Trophoblast cell (in vitro differentiated cells and primary cell): ENCODE measurements around the gene NOP9.
A peak's percentile ranks its signal among the peaks of the same experiment; 100 is the strongest.

Experiments
- DNase-seq, 2 donors: peaks; one replicate each; pipeline ENCODE4 v3.0.0-alpha.2; 2016
- H2AFZ ChIP-seq: 2 replicates; pipeline ENCODE4 v1.6.1; 2013; ENCODE audit warnings: low read length, moderate library complexity, mild to moderate bottlenecking; ENCODE audit not compliant: insufficient read depth, poor library complexity
- H2AK5ac ChIP-seq: 2 replicates; pipeline ENCODE4 v1.6.1; 2013; ENCODE audit warnings: mild to moderate bottlenecking, low read length
- H2BK120ac ChIP-seq: 2 replicates; pipeline ENCODE4 v1.6.1; 2013; ENCODE audit warnings: low read length, mild to moderate bottlenecking, moderate library complexity; ENCODE audit not compliant: insufficient read depth, poor library complexity
- H2BK12ac ChIP-seq: 2 replicates; pipeline ENCODE4 v1.6.1; 2013; ENCODE audit warnings: mild to moderate bottlenecking, low read length, moderate library complexity
- H2BK5ac ChIP-seq: 2 replicates; pipeline ENCODE4 v1.6.1; 2013; ENCODE audit warnings: low read length, low read depth, moderate library complexity, mild to moderate bottlenecking; ENCODE audit not compliant: poor library complexity
- H3K14ac ChIP-seq: 2 replicates; pipeline ENCODE4 v1.6.1; 2013; ENCODE audit warnings: mild to moderate bottlenecking, low read length
- H3K18ac ChIP-seq: 2 replicates; pipeline ENCODE4 v1.6.1; 2013; ENCODE audit warnings: mild to moderate bottlenecking, low read length
- H3K23ac ChIP-seq: 2 replicates; pipeline ENCODE4 v1.6.1; 2013; ENCODE audit warnings: low read length
- H3K27ac ChIP-seq: 2 replicates; pipeline ENCODE4 v1.5.1; 2013; ENCODE audit warnings: low read depth, mild to moderate bottlenecking, inconsistent platforms, low read length, moderate library complexity
- H3K27me3 ChIP-seq: 2 replicates; pipeline ENCODE4 v1.6.1; 2013; ENCODE audit warnings: inconsistent platforms, mild to moderate bottlenecking, low read length, moderate library complexity; ENCODE audit not compliant: insufficient read depth
- H3K36me3 ChIP-seq, 2 experiments: 1 replicate in 1 of 2; 2 replicates in 1 of 2; pipeline ENCODE4 v1.6.1; 2013; ENCODE audit warnings: low read length in 2 of 2, mild to moderate bottlenecking in 2 of 2, moderate library complexity in 1 of 2; ENCODE audit not compliant: insufficient read depth in 2 of 2, control insufficient read depth in 1 of 2
- H3K4ac ChIP-seq: 2 replicates; pipeline ENCODE4 v1.6.1; 2013; ENCODE audit warnings: low read depth, mild to moderate bottlenecking, low read length, moderate library complexity
- H3K4me1 ChIP-seq, 2 experiments: 1 replicate in 1 of 2; 2 replicates in 1 of 2; pipeline ENCODE4 v1.6.1; 2013; ENCODE audit warnings: low read length in 2 of 2, mild to moderate bottlenecking in 2 of 2, moderate library complexity in 1 of 2; ENCODE audit not compliant: insufficient read depth in 2 of 2, control insufficient read depth in 1 of 2
- H3K4me2 ChIP-seq: 2 replicates; pipeline ENCODE4 v1.6.1; 2013; ENCODE audit warnings: inconsistent platforms, mild to moderate bottlenecking, low read length, moderate library complexity
- H3K4me3 ChIP-seq: 2 replicates; pipeline ENCODE4 v1.5.1; 2013; ENCODE audit warnings: mild to moderate bottlenecking, low read depth, low read length, inconsistent platforms
- H3K79me1 ChIP-seq: one replicate; pipeline ENCODE4 v1.6.1; 2013; ENCODE audit warnings: low read length
- H3K79me2 ChIP-seq: 2 replicates; pipeline ENCODE4 v1.6.1; 2013; ENCODE audit warnings: low read length, mild to moderate bottlenecking; ENCODE audit not compliant: control insufficient read depth, insufficient read depth, poor library complexity
- H3K9ac ChIP-seq: 2 replicates; pipeline ENCODE4 v1.6.1; 2013; ENCODE audit warnings: mild to moderate bottlenecking, low read length
- H3K9me3 ChIP-seq: 2 replicates; pipeline ENCODE4 v1.6.1; 2013; ENCODE audit warnings: low read depth, mild to moderate bottlenecking, control low read depth, inconsistent platforms, low read length; ENCODE audit not compliant: insufficient read depth
- H4K12ac ChIP-seq: 2 replicates; pipeline ENCODE4 v1.6.1; 2013; ENCODE audit warnings: low read depth, mild to moderate bottlenecking, low read length, moderate library complexity
- H4K8ac ChIP-seq: 2 replicates; pipeline ENCODE4 v1.6.1; 2013; ENCODE audit warnings: low read depth, mild to moderate bottlenecking, low read length, moderate library complexity
- H4K91ac ChIP-seq: one replicate; pipeline ENCODE4 v1.6.1; 2013; ENCODE audit warnings: low read depth, mild to moderate bottlenecking, low read length, moderate library complexity
- WGBS: extraction: QIAGEN DNeasy Blood & Tissue Kit; methylation state at CpG from one replicate; pipeline ENCODE4 v1.1.7; 2013; ENCODE audit warnings: missing lambda C conversion rate; ENCODE audit not compliant: insufficient read length, insufficient coverage; ENCODE audit errors: extremely low coverage; 5-methylcytosine and 5-hydroxymethylcytosine counted together

NOP9 gene

DNA sequence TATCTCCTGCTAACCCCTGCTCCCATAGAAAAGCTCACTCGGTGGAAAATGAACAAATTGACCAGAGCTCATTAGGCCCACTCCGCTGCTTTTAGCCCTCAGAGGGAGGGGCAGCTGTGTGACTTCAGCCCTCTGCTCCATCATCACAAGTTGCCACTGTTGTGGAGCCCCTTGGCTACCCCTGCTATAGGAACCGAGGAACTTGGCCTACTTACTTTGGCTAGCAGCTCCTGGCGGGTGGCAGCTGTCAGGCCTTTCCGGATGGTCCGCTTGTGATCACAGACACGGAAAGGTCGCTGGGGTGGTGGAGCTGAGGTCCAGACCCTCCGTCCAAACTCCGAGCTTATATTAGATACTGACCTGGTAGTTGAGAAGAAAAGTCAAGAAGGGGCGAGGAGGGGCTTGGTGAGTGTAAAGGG, 7.5 kb downstream of the NOP9 start:
- Histone ChIP-seq H3K4me1 (peaks cover 0 to 5% of the 10 kb centered on the region in 2 experiments), H3K18ac (no peak overlapping the region), H2AFZ (no peak overlapping the region), H2BK120ac (no peak overlapping the region), H3K9ac (no peak overlapping the region), H3K9me3 (no peaks in the 10 kb centered on the region), H3K27ac (no peak overlapping the region), H2BK12ac (no peak overlapping the region), H3K4me2 (no peak overlapping the region), H2BK5ac (no peak overlapping the region), H3K4me3 (no peak overlapping the region), H3K27me3 (no peaks in the 10 kb centered on the region), H3K23ac (no peak overlapping the region), H3K79me1 (no peaks in the 10 kb centered on the region), H4K8ac (no peak overlapping the region), H4K91ac (no peak overlapping the region), H3K79me2 (no peaks in the 10 kb centered on the region), H2AK5ac (no peak overlapping the region), H4K12ac (no peak overlapping the region), H3K36me3 (peaks cover 50 to 69% of the 10 kb centered on the region in 2 experiments), H3K14ac (no peak overlapping the region), H3K4ac (no peak overlapping the region)
- no peak for DNase-seq
- no CpG with 5 or more reads among the region's 11 CpGs for WGBS

DNA sequence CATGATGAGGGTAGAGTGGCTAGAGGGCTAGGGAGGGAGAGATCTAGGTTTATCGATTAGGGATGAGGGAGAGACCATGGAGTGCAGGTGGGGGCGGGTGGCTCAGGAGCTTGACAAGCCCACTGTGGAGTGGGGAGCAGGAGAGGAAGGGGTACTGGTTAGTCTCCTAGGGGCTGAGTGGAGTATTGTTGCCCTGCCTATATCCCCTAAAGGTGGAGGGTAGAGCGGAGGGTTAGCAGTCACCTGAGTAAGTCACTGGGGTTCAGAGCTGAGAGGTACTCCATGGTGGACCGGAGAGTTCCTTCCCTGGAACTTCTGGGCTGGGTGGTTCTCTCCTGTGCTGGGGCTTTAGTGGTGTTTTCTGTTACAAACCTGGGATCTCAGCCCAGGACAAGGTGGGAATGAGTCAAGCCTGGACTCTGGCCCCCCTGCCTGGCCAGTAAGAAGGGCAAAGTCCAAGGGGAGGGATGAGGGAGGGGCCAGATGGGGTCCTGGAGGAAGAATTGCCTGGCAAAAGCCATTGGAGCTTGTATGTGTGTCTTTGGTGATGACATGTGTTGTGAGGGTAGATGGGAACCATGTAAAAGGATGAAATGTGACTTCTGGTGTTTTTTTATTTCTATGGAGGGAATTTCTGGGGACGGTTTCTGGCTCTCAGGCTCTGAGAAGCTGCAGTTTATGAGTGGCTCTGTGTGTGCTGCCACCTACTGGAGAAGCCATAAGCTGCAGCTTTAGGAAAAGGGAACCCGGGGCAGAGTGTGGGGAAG, 8.1 kb downstream of the NOP9 start, which contains the start of gene CIDEB:
Gene CIDEB (minus strand): TSS at position 403 of the 767 bp plus-strand sequence. CDS start 119 bp downstream, at position 284.
- H3K4me1 ChIP-seq = peaks cover 0 to 5% of the 10 kb centered on the region in 2 experiments
- no peaks in the 10 kb centered on the region for H3K79me1 ChIP-seq
- no peak within 1 kb of the TSS for H3K23ac ChIP-seq
- H4K8ac ChIP-seq = no peak within 1 kb of the TSS
- no peak within 1 kb of the TSS for H3K14ac ChIP-seq
- peaks cover 50 to 63% of the 10 kb centered on the region in 2 experiments for H3K36me3 ChIP-seq
- DNase-seq = peak; percentile 54 to 81
- no peak within 1 kb of the TSS for H3K27ac ChIP-seq
- H4K12ac ChIP-seq = no peak within 1 kb of the TSS
- H4K91ac ChIP-seq = no peak within 1 kb of the TSS
- H3K9me3 ChIP-seq = no peaks in the 10 kb centered on the region
- H2AK5ac ChIP-seq = no peak within 1 kb of the TSS
- no peak within 1 kb of the TSS for H3K4me3 ChIP-seq
- no peak within 1 kb of the TSS for H3K4ac ChIP-seq
- no peaks in the 10 kb centered on the region for H3K79me2 ChIP-seq
- no peak within 1 kb of the TSS for H2BK12ac ChIP-seq
- H2BK5ac ChIP-seq = no peak within 1 kb of the TSS
- no peak within 1 kb of the TSS for H2AFZ ChIP-seq
- H3K4me2 ChIP-seq = no peak within 1 kb of the TSS
- no peaks in the 10 kb centered on the region for H3K27me3 ChIP-seq
- no peak within 1 kb of the TSS for H3K9ac ChIP-seq
- whole genome bisulfite sequencing = no CpG with 5 or more reads among the region's 6 CpGs
- H2BK120ac ChIP-seq = no peak within 1 kb of the TSS
- H3K18ac ChIP-seq = no peak within 1 kb of the TSS

DNA sequence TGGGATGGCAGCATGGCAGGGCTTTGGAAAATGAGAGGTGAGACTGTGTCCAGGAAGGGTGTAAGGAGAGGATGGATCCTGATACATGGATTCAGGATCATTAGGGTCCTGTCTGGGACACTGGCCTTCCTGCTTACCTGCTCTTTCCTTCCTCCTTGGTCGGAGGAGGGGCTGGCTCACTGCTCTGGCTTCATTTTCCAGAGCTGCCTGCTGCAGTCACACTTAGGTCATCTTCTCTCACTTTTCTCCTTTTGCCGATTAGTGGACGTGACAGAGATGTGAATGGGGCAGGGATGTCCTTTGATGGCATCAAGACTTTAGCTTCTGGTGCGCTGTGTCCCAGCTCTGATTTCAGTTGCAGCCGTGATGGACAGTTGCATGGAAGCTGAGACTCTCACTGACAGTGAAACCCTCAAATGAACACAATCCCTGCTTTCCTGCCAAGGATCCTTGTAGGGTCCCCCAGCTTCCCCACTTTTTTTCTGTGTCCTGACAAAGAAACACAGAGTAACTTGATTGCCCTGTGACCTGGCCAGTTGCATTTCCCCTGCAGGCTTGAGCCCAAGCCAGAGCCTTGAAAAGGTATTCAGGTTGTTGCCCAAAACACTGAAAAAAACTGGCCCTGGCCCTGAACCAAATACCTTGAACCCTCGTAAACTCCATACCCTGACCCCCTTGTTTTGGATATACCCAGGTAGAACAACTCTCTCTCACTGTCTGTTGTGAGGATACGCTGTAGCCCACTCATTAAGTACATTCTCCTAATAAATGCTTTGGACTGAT, 8.9 kb downstream of the NOP9 start:
- H3K79me2 ChIP-seq = no peaks in the 10 kb centered on the region
- peaks cover 0 to 5% of the 10 kb centered on the region in 2 experiments for H3K4me1 ChIP-seq
- H3K36me3 ChIP-seq = peaks cover 50 to 57% of the 10 kb centered on the region in 2 experiments
- no peak overlapping the region for H3K9ac ChIP-seq
- no peak overlapping the region for H3K4me3 ChIP-seq
- no peak overlapping the region for H3K4me2 ChIP-seq
- H3K18ac ChIP-seq = no peak overlapping the region
- no peak for DNase-seq
- no CpG with 5 or more reads among the region's 7 CpGs for WGBS
- H3K14ac ChIP-seq = no peak overlapping the region
- H3K4ac ChIP-seq = no peak overlapping the region
- H2AK5ac ChIP-seq = no peak overlapping the region
- H3K79me1 ChIP-seq = no peaks in the 10 kb centered on the region
- H3K27me3 ChIP-seq = no peaks in the 10 kb centered on the region
- H3K23ac ChIP-seq = no peak overlapping the region
- H2AFZ ChIP-seq = no peak overlapping the region
- H2BK12ac ChIP-seq = no peak overlapping the region
- H2BK5ac ChIP-seq = no peak overlapping the region
- H4K12ac ChIP-seq = no peak overlapping the region
- H2BK120ac ChIP-seq = no peak overlapping the region
- H4K8ac ChIP-seq = no peak overlapping the region
- no peaks in the 10 kb centered on the region for H3K9me3 ChIP-seq
- H3K27ac ChIP-seq = no peak overlapping the region
- H4K91ac ChIP-seq = no peak overlapping the region

DNA sequence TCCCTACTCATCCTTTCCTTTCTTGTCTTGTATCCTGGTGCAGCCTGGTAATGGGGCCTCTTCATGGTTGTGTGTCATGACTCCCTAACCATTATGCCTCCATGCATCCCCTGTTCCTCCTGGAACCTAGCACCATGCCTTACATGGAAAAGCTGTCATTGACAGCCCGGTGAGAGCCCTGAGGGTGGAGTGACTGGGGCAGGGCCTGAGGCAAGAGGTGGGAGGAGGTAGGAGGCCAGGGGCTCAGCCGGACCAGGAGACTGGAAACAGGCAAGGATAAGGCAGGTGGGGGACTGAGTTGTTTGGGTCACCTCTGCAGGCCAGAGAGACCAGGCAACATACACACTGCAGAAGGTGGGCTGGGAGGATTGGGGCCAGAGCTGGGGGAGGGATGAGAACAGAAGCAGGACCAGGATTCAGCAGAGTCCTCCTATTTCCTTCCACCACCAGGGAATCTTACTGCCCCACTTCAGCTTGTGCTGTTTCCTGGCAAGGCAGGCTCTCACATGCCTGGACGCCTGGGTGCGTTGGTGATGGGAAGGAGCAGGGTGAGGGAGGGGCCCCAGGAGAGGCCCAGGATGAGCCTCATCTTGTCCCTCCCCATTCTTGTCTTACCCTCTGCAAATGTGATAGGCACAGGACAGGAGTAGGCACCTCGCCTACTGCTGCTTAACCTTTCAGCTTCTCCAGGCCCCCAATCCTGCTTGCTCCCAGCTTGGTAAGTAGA, 10.1 kb downstream of the NOP9 start, which contains the start of gene LTB4R2:
Gene LTB4R2 (plus strand): TSS at position 603 of the 727 bp plus-strand sequence. CDS start 525 bp downstream, outside the sequence.
- no peak within 1 kb of the TSS for H3K27ac ChIP-seq
- H3K14ac ChIP-seq = no peak within 1 kb of the TSS
- no peak for DNase-seq
- no peak within 1 kb of the TSS for H2AFZ ChIP-seq
- H3K9ac ChIP-seq = no peak within 1 kb of the TSS
- H2AK5ac ChIP-seq = no peak within 1 kb of the TSS
- peaks cover 0 to 5% of the 10 kb centered on the region in 2 experiments for H3K4me1 ChIP-seq
- no peaks in the 10 kb centered on the region for H3K79me2 ChIP-seq
- H3K18ac ChIP-seq = no peak within 1 kb of the TSS
- no peak within 1 kb of the TSS for H4K8ac ChIP-seq
- H3K4me2 ChIP-seq = no peak within 1 kb of the TSS
- no peak within 1 kb of the TSS for H2BK120ac ChIP-seq
- no peak within 1 kb of the TSS for H4K12ac ChIP-seq
- H2BK5ac ChIP-seq = no peak within 1 kb of the TSS
- no peaks in the 10 kb centered on the region for H3K79me1 ChIP-seq
- WGBS = no CpG with 5 or more reads among the region's 5 CpGs
- no peak within 1 kb of the TSS for H3K23ac ChIP-seq
- no peak within 1 kb of the TSS for H3K4ac ChIP-seq
- H2BK12ac ChIP-seq = no peak within 1 kb of the TSS
- H3K4me3 ChIP-seq = no peak within 1 kb of the TSS
- H4K91ac ChIP-seq = no peak within 1 kb of the TSS
- H3K9me3 ChIP-seq = no peaks in the 10 kb centered on the region
- peaks cover 39 to 46% of the 10 kb centered on the region in 2 experiments for H3K36me3 ChIP-seq
- no peaks in the 10 kb centered on the region for H3K27me3 ChIP-seq
